NB4 (cell line): Measurements from ENCODE around the gene TMEM187.

Experiments used
- DNase-seq: peaks from one replicate; pipeline ENCODE4 v3.0.0; 2010; ENCODE audit warnings: low read depth
- H3K4me3 ChIP-seq: one replicate; pipeline ENCODE4 v1.5.1; 2011; ENCODE audit warnings: mild to moderate bottlenecking, low read depth, low read length, moderate library complexity
- MYC ChIP-seq: IDR thresholded peaks from 2 replicates; pipeline ENCODE4 v1.6.1; 2011; ENCODE audit warnings: low read depth, low read length
- POLR2A ChIP-seq: IDR thresholded peaks from 2 replicates; pipeline ENCODE4 v1.6.1; 2011; ENCODE audit warnings: mild to moderate bottlenecking; ENCODE audit not compliant: insufficient read length; ENCODE audit errors: extremely low read depth
- TF ChIP-seq, protein P1 (sequence below): IDR thresholded peaks from one replicate; pipeline ENCODE4 v1.5.1; 2012; ENCODE audit warnings: low read depth, low read length
- TF ChIP-seq, protein P2 (sequence below): IDR thresholded peaks from 2 replicates; pipeline ENCODE4 v1.6.1; 2011; ENCODE audit warnings: low read depth, low read length

Gene TMEM187

DNA sequence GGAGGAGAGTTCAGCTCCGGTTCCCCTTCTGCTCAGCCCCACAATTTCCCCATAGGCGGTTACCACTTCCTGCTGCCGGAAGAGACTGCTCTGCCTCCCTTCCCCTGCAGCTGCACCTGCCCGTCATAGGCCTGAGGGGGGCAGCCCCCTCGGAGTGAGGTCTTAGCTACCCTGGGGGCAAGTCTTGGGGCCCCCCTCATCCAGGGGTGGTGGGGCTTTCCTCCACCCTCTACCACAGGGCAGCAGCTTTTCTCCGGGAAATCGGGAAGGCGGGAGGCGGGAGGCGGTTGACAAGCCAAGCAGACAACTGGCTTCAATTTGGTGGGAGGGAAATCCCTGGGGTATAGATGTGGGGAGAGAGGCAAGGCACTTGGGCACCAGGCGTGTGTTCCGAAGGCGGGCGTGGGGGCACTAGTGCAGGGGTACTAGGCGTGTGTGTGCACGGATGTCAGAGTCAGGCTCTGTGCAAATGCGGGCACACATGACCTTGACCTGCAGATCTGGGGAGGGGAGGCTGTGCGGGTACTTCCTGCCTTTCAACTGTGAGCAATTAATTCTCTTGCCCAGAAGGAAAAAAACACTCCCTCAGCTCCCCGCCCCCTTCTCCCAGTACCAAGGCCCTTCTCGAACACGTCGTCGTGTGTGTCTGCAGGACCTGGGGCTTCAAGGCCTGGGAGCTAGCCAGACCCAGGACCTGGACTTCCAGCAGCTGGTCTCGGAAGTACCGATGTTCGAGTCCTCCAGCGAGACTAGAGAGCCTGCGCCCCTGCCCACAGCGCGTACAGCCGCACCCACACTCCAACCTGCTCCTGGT, 45.5 kb upstream of the TMEM187 start:
- TF ChIP-seq, protein P1, sequence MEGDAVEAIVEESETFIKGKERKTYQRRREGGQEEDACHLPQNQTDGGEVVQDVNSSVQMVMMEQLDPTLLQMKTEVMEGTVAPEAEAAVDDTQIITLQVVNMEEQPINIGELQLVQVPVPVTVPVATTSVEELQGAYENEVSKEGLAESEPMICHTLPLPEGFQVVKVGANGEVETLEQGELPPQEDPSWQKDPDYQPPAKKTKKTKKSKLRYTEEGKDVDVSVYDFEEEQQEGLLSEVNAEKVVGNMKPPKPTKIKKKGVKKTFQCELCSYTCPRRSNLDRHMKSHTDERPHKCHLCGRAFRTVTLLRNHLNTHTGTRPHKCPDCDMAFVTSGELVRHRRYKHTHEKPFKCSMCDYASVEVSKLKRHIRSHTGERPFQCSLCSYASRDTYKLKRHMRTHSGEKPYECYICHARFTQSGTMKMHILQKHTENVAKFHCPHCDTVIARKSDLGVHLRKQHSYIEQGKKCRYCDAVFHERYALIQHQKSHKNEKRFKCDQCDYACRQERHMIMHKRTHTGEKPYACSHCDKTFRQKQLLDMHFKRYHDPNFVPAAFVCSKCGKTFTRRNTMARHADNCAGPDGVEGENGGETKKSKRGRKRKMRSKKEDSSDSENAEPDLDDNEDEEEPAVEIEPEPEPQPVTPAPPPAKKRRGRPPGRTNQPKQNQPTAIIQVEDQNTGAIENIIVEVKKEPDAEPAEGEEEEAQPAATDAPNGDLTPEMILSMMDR, result no peak
- peak; percentile 71 for TF ChIP-seq MYC
- TF ChIP-seq, protein P2, sequence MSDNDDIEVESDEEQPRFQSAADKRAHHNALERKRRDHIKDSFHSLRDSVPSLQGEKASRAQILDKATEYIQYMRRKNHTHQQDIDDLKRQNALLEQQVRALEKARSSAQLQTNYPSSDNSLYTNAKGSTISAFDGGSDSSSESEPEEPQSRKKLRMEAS, result peak; percentile 72
- peak overlapping the region; percentile 69 for H3K4me3 ChIP-seq
- DNase-seq, result peak; percentile 94

DNA sequence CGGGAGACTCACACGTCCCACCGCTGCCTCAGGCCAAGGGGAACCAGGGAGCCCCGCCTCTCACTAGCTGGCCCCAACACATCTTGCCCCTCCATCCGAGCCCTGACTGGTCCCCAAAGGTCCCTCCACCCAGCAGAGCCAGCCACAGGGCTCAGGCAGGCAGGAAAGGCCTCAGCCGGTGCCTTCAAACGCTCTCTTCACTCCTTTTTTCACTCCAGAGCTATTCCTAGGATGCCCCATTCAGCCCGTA, 45.0 kb upstream of the TMEM187 start:
- H3K4me3 ChIP-seq, result peak overlapping the region; percentile 69
- TF ChIP-seq POLR2A, result no peak
- TF ChIP-seq MYC, result no peak
- no peak for DNase-seq

DNA sequence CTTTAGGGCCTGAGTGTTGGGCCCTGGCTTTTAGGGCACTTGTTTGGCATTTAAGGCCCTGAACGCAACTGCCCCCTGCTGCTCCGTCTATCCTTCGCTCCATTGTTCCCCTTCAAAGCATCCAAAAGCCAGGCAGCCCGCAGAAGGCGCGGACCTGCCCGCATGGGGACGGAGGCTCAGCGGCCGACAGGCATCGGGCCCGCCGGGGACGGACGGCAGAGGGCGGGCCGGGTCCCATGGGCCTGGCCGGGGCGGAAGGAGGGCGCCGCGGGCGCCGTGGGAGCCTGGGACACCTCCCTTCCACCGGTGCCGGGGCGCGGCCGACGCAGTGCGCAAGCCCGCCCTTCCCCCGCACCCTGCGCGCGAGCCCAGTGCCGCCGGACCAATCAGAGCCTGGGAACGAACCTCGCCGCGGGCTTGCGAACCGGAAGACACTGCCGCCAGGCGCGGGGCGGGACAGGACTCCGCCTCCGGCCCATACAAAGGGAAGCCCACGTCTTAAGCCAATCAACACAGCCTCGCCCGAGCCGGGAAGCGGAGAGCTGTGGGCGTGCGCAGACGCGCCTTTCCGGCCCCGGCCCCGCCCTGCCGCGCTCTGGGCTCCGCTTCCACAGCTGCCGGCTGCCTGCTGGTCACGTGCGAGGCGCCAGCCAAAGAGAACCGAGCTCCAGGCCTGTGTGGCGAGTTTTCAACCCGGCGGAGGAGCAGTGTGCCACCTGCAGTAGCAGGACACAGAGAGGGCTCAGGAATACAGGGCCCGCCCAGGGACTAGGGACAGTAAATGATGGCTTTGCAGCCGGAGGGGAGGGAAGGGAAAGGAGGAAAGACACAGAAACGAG, 44.4 kb upstream of the TMEM187 start:
- peak overlapping the region; percentile 69 for H3K4me3 ChIP-seq
- TF ChIP-seq, protein P1, result no peak
- TF ChIP-seq, protein P2, result peak; percentile 94
- TF ChIP-seq POLR2A (peak; percentile 46), MYC (peak; percentile 42)
- peak; percentile 98 for DNase-seq

DNA sequence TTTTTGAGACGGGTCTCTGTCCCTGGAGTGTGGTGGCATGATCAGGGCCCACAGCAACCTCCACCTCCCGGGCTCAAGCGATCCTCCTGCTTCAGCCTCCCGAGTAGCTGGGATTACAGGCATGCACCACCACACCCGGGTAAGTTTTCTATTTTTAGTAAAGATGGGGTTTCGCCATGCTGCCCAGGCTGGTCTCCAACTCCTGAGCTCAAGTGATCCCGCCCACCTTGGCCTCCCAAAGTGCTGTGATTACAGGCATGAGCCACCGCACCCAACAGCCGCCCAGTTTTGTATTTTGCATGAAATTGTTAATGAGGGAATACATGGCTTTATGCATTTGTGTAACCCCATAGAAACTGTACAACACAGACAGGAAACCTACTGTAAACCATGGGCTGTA, 43.7 kb upstream of the TMEM187 start:
- DNase-seq, result no peak
- TF ChIP-seq, protein P2, result no peak
- TF ChIP-seq MYC, result no peak
- no peak for TF ChIP-seq POLR2A
- TF ChIP-seq, protein P1, result no peak
- H3K4me3 ChIP-seq, result peak overlapping the region; percentile 22

DNA sequence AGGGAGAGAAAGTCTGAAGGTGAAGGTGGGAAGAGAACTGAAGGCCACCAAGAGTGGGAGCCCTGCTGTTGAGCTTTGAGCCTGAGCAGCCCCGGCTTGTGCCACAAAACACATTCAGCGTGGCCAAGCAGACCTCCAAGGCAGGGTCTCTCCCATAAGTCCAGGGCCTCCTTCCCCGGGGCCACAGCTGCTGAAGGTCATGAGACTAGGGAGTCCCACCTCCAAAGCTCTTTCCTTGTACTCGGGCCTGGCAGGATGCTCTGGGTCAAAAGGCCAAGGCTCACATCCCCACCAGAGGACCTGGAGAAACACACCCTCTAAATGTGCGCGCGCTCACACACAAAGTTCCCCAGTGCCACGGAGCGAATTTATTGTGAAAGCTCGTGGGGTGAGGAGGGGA, 43.0 kb upstream of the TMEM187 start:
- no peak for DNase-seq
- TF ChIP-seq POLR2A, result no peak
- TF ChIP-seq, protein P1, result no peak
- TF ChIP-seq, protein P2, result no peak
- no peak for TF ChIP-seq MYC
- H3K4me3 ChIP-seq, result peak overlapping the region; percentile 22
